Measurements from ENCODE around the gene HAGHL. TPM values are rescaled to one million over a fixed set of nuclear protein-coding genes. Genes with fewer than 3 reads are reported as not detected.

HAGHL gene
- total and polyA plus RNA-seq, 4 donors: 0.25 to 1.1 (median 0.49) TPM

GRCh38 chr16:680625-680945 lies 46.3 kb upstream of the HAGHL start (continued):
- no peak for TF ChIP-seq ZBTB33 (IDR thresholded peaks at IDR 0.05)
- no peak for TF ChIP-seq EGR1 (IDR thresholded peaks at IDR 0.05; ENCODE audit: low read depth in 2 of 2)
- no peak for TF ChIP-seq YY1 (IDR thresholded peaks at IDR 0.05)
- no peak for TF ChIP-seq HNF4A (conservative IDR thresholded peaks at IDR 0.05)
- TF ChIP-seq HNF4G (IDR thresholded peaks at IDR 0.05): no peak
- TF ChIP-seq FOXA1 (IDR thresholded peaks at IDR 0.05): no peak
- TF ChIP-seq FOXA2 (IDR thresholded peaks at IDR 0.05): no peak

- H3K27me3 ChIP-seq (ENCODE audit: control insufficient read depth in 4 of 4, insufficient read depth in 4 of 4, low read length in 3 of 4): no peaks in the 10 kb centered on the region
- peak overlapping the region; percentile 93 to 94 for H3K27ac ChIP-seq (ENCODE audit: low read depth in 1 of 2, low read length in 2 of 2)
- no peak for TF ChIP-seq EGR1 (IDR thresholded peaks at IDR 0.05; ENCODE audit: low read depth in 2 of 2)
- TF ChIP-seq NR2F2 (IDR thresholded peaks at IDR 0.05): no peak
- TF ChIP-seq HNF4G (IDR thresholded peaks at IDR 0.05): no peak
- TF ChIP-seq TAF1 (conservative IDR thresholded peaks at IDR 0.05): no peak
- no peak for TF ChIP-seq JUND (IDR thresholded peaks at IDR 0.05)
- TF ChIP-seq CTCF (IDR thresholded peaks at IDR 0.05; ENCODE audit: low read depth, low read length, missing input control): no peak
- no peak for TF ChIP-seq YY1 (IDR thresholded peaks at IDR 0.05)
- TF ChIP-seq RXRA (IDR thresholded peaks at IDR 0.05): no peak
- TF ChIP-seq HNF4A (conservative IDR thresholded peaks at IDR 0.05): no peak
- no peak for TF ChIP-seq FOXA2 (IDR thresholded peaks at IDR 0.05)
- TF ChIP-seq MAX (IDR thresholded peaks at IDR 0.05): no peak
- TF ChIP-seq ZBTB33 (IDR thresholded peaks at IDR 0.05): no peak
- H3K4me3 ChIP-seq (ENCODE audit: low read depth in 1 of 3, low read length in 3 of 3): peak overlapping the region; percentile 77 to 83 (median 81)
- no peaks in the 10 kb centered on the region for H3K9me3 ChIP-seq (ENCODE audit: control insufficient read depth in 4 of 4, low read length in 3 of 4)
- peaks cover 25 to 59% (median 46%) of the 10 kb centered on the region in 4 donors for H3K4me1 ChIP-seq (ENCODE audit: control insufficient read depth in 4 of 4, insufficient read depth in 4 of 4, low read length in 3 of 4)
- no peak for DNase-seq (ENCODE audit: low spot score)
- peak overlapping the region; percentile 60 to 78 for H3K9ac ChIP-seq (ENCODE audit: low read depth in 1 of 2, low read length in 2 of 2)
- 46% methylated on average over 44 of the region's 44 CpGs for WGBS
- peaks cover 8 to 14% (median 12%) of the 10 kb centered on the region in 4 donors for H3K36me3 ChIP-seq (ENCODE audit: control insufficient read depth in 4 of 4, insufficient read depth in 3 of 4, low read depth in 1 of 4, low read length in 3 of 4)
Measured at GRCh38 chr16:680967-681745, 45.8 kb upstream of the HAGHL start.

Data from liver (tissue), 9 donors.